H1 (cell line): ENCODE data around the gene EGFR. TPM values are rescaled to one million over a fixed set of nuclear protein-coding genes. Genes with fewer than 3 reads are reported as not detected.

ENCODE experiments used
- CTCF ChIA-PET: fragments of 300-600 bp; sonication (Branson Sonifier 250); formaldehyde crosslinking; loops from one replicate; lab custom pipeline; 2021; ENCODE audit not compliant: partially characterized antibody; lab: Charles Lee
- POLR2A ChIA-PET: fragments of 300-600 bp; sonication (Branson Sonifier 250); formaldehyde crosslinking; loops from one replicate; lab custom pipeline; 2021; ENCODE audit warnings: inconsistent platforms; ENCODE audit not compliant: partially characterized antibody; lab: Charles Lee
- DNase-seq, 2 experiments: peaks; one replicate each; pipeline versions ENCODE4 v3.0.0 to v3.0.0-alpha.2; 2010 to 2022; ENCODE audit warnings: low spot score in 2 of 2, low read depth in 1 of 2, mixed read lengths in 1 of 2
- FAIRE-seq: peaks from 2 replicates; lab custom pipeline; 2011; peaks lifted over from hg19 to GRCh38; lab: Jason Lieb, UNC
- H2AFZ ChIP-seq: 2 replicates; pipeline ENCODE4 v1.8.1; 2012; ENCODE audit warnings: low read length, inconsistent platforms
- H2AK5ac ChIP-seq: 2 replicates; pipeline ENCODE4 v1.6.1; 2013; ENCODE audit warnings: low read depth, low read length
- H2BK120ac ChIP-seq: replicated peaks from 2 replicates; pipeline ENCODE3; 2013; ENCODE audit warnings: low read depth, low read length, inconsistent platforms
- H2BK12ac ChIP-seq: 2 replicates; pipeline ENCODE4 v1.6.1; 2013; ENCODE audit warnings: low read depth, low read length
- H2BK15ac ChIP-seq: 2 replicates; pipeline ENCODE4 v1.6.1; 2013; ENCODE audit warnings: low read length
- H2BK20ac ChIP-seq: 2 replicates; pipeline ENCODE4 v1.6.1; 2013; ENCODE audit warnings: low read length
- H2BK5ac ChIP-seq: 2 replicates; pipeline ENCODE4 v1.6.1; 2013; ENCODE audit warnings: low read depth, low read length
- H3K14ac ChIP-seq: 2 replicates; pipeline ENCODE4 v1.6.1; 2013; ENCODE audit warnings: inconsistent platforms; ENCODE audit not compliant: insufficient read length
- H3K18ac ChIP-seq: 2 replicates; pipeline ENCODE4 v1.6.1; 2013; ENCODE audit warnings: low read length; ENCODE audit errors: extremely low read depth
- H3K23ac ChIP-seq: 2 replicates; pipeline ENCODE4 v1.6.1; 2013; ENCODE audit warnings: inconsistent platforms; ENCODE audit not compliant: insufficient read length
- H3K23me2 ChIP-seq: 2 replicates; pipeline ENCODE4 v1.6.1; 2013; ENCODE audit warnings: low read depth, low read length
- H3K27ac ChIP-seq: 2 replicates; pipeline ENCODE4 v1.6.1; 2011; ENCODE audit warnings: low read depth, low read length, inconsistent platforms
- H3K27me3 ChIP-seq, 4 experiments: replicated peaks in 1 of 4; 1 replicate in 1 of 4; 2 replicates in 3 of 4; pipeline versions ENCODE4 v1.6.1 to v1.8.1; 2011 to 2013; ENCODE audit warnings: low read length in 3 of 4, mild to moderate bottlenecking in 3 of 4, inconsistent platforms in 2 of 4, mixed read lengths in 2 of 4, moderate library complexity in 1 of 4; ENCODE audit not compliant: control insufficient read depth in 3 of 4, insufficient read depth in 3 of 4; ENCODE audit errors: extremely low read depth in 1 of 4
- H3K36me3 ChIP-seq, 4 experiments: 2 replicates each; pipeline versions ENCODE4 v1.6.1 to v1.8.1; 2011 to 2013; ENCODE audit warnings: mild to moderate bottlenecking in 4 of 4, low read length in 3 of 4, moderate library complexity in 2 of 4, control low read depth in 1 of 4, inconsistent platforms in 1 of 4; ENCODE audit not compliant: insufficient read depth in 4 of 4, control insufficient read depth in 2 of 4
- H3K4ac ChIP-seq: replicated peaks from 2 replicates; pipeline ENCODE3; 2013; ENCODE audit warnings: low read length, low read depth, mixed read lengths, inconsistent platforms; ENCODE audit not compliant: insufficient read length
- H3K4me1 ChIP-seq, 4 experiments: replicated peaks in 1 of 4; 1 replicate in 1 of 4; 2 replicates in 3 of 4; pipeline versions ENCODE4 v1.6.1 to v1.8.1; 2011 to 2013; ENCODE audit warnings: low read length in 3 of 4, inconsistent platforms in 2 of 4, mixed read lengths in 1 of 4; ENCODE audit not compliant: insufficient read depth in 4 of 4, control insufficient read depth in 3 of 4
- H3K4me2 ChIP-seq, 2 experiments: 2 replicates each; pipeline versions ENCODE4 v1.6.1 to v1.8.1; 2011 to 2013; ENCODE audit warnings: low read depth in 2 of 2, low read length in 2 of 2, control low read depth in 1 of 2, inconsistent platforms in 1 of 2, mild to moderate bottlenecking in 1 of 2; ENCODE audit not compliant: insufficient read depth in 1 of 2
- H3K4me3 ChIP-seq, 4 experiments: fragments of 200-600, 300-600 bp in 1 of 4; sonication (generic), shearing (Covaris generic), sonication (Bioruptor Twin) in 1 of 4; 2 replicates each; pipeline versions ENCODE4 v1.5.1 to v1.8.1; 2011 to 2016; ENCODE audit warnings: low read length in 4 of 4, low read depth in 3 of 4, control low read depth in 2 of 4, inconsistent platforms in 2 of 4, mild to moderate bottlenecking in 2 of 4, mixed read lengths in 1 of 4, moderate library complexity in 1 of 4; ENCODE audit not compliant: insufficient read depth in 2 of 4; ENCODE audit errors: extremely low read depth in 1 of 4
- H3K56ac ChIP-seq: replicated peaks from 2 replicates; pipeline ENCODE3; 2013; ENCODE audit warnings: low read depth, mild to moderate bottlenecking, mixed read lengths, low read length, inconsistent platforms; ENCODE audit not compliant: insufficient read length
- H3K79me1 ChIP-seq: 2 replicates; pipeline ENCODE4 v1.6.1; 2013; ENCODE audit warnings: low read depth, low read length, control low read depth
- H3K79me2 ChIP-seq, 2 experiments: 2 replicates each; pipeline versions ENCODE4 v1.6.1 to v1.8.1; 2012 to 2013; ENCODE audit warnings: low read length in 2 of 2, mild to moderate bottlenecking in 2 of 2, inconsistent platforms in 1 of 2; ENCODE audit not compliant: insufficient read depth in 2 of 2, control insufficient read depth in 1 of 2
- H3K9ac ChIP-seq, 4 experiments: replicated peaks in 1 of 4; 1 replicate in 1 of 4; 2 replicates in 3 of 4; pipeline versions ENCODE4 v1.6.1 to v1.8.1; 2011 to 2013; ENCODE audit warnings: low read depth in 3 of 4, low read length in 3 of 4, control low read depth in 2 of 4, mild to moderate bottlenecking in 2 of 4, moderate library complexity in 2 of 4, inconsistent platforms in 1 of 4; ENCODE audit errors: extremely low read depth in 1 of 4
- H3K9me3 ChIP-seq, 2 experiments: 2 replicates each; pipeline versions ENCODE4 v1.6.1 to v1.8.1; 2012 to 2013; ENCODE audit warnings: mild to moderate bottlenecking in 2 of 2, moderate library complexity in 2 of 2, control low read depth in 1 of 2, inconsistent platforms in 1 of 2, low read depth in 1 of 2, low read length in 1 of 2, mixed read lengths in 1 of 2; ENCODE audit not compliant: insufficient read depth in 2 of 2
- H4K20me1 ChIP-seq, 2 experiments: replicated peaks in 1 of 2; 2 replicates each; pipeline versions ENCODE3 to v1.8.1; 2011 to 2013; ENCODE audit warnings: inconsistent platforms in 2 of 2, low read length in 2 of 2, mild to moderate bottlenecking in 1 of 2; ENCODE audit not compliant: insufficient read depth in 2 of 2, control insufficient read depth in 1 of 2
- H4K5ac ChIP-seq: 2 replicates; pipeline ENCODE4 v1.6.1; 2013; ENCODE audit warnings: low read length, low read depth, mixed read lengths, inconsistent platforms; ENCODE audit not compliant: insufficient read length
- H4K8ac ChIP-seq: 2 replicates; pipeline ENCODE4 v1.8.0; 2013; ENCODE audit warnings: mild to moderate bottlenecking, moderate library complexity, low read length, inconsistent platforms; ENCODE audit not compliant: insufficient read depth; ENCODE audit errors: extremely low read depth
- H4K91ac ChIP-seq: replicated peaks from 2 replicates; pipeline ENCODE3; 2013; ENCODE audit warnings: low read length, mixed read lengths, inconsistent platforms; ENCODE audit not compliant: insufficient read length
- BACH1 ChIP-seq: IDR thresholded peaks from 2 replicates; pipeline ENCODE4 v1.6.1; 2012; ENCODE audit warnings: low read length, improper control_type of control experiment
- CEBPB ChIP-seq: IDR thresholded peaks from 2 replicates; pipeline ENCODE4 v1.6.1; 2012; ENCODE audit warnings: low read depth, low read length
- CHD2 ChIP-seq: IDR thresholded peaks from 2 replicates; pipeline ENCODE4 v1.6.1; 2012; ENCODE audit warnings: low read length, improper control_type of control experiment
- EGR1 ChIP-seq: IDR thresholded peaks from 2 replicates; pipeline ENCODE4 v1.6.1; 2011; ENCODE audit warnings: low read depth, low read length, borderline replicate concordance
- GTF2F1 ChIP-seq: IDR thresholded peaks from 2 replicates; pipeline ENCODE4 v1.6.1; 2012; ENCODE audit warnings: low read depth, low read length, improper control_type of control experiment, borderline replicate concordance
- JUN ChIP-seq: IDR thresholded peaks from 2 replicates; pipeline ENCODE4 v1.6.1; 2011; ENCODE audit warnings: low read depth, mild to moderate bottlenecking, improper control_type of control experiment, low read length
- MAFK ChIP-seq: IDR thresholded peaks from 2 replicates; pipeline ENCODE4 v1.6.1; 2012; ENCODE audit warnings: low read depth, mild to moderate bottlenecking, improper control_type of control experiment, low read length
- NRF1 ChIP-seq: IDR thresholded peaks from 2 replicates; pipeline ENCODE4 v1.6.1; 2011; ENCODE audit warnings: mild to moderate bottlenecking, low read depth, low read length, improper control_type of control experiment
- POLR2AphosphoS5 ChIP-seq: IDR thresholded peaks from 2 replicates; pipeline ENCODE4 v1.6.1; 2011; ENCODE audit warnings: low read depth, low read length
- POU5F1 ChIP-seq: IDR thresholded peaks from 2 replicates; pipeline ENCODE4 v1.6.1; 2011; ENCODE audit warnings: low read depth, mild to moderate bottlenecking, low read length, moderate library complexity
- SIRT6 ChIP-seq: IDR thresholded peaks from one replicate; pipeline ENCODE4 v1.7.1; 2012; ENCODE audit warnings: low read length, inconsistent platforms
- SP2 ChIP-seq: IDR thresholded peaks from 2 replicates; pipeline ENCODE4 v1.6.1; 2012; ENCODE audit warnings: mild to moderate bottlenecking, low read length, inconsistent platforms
- SP4 ChIP-seq: IDR thresholded peaks from 2 replicates; pipeline ENCODE4 v1.6.1; 2012; ENCODE audit warnings: low read length, inconsistent platforms
- USF2 ChIP-seq: IDR thresholded peaks from 2 replicates; pipeline ENCODE4 v1.6.1; 2011; ENCODE audit warnings: low read length, improper control_type of control experiment
- WGBS, 2 experiments: shearing (Covaris generic) in 1 of 2; methylation state at CpG; one replicate each; pipeline versions ENCODE4 v1.1.6 to v1.1.7; 2013 to 2015; ENCODE audit warnings: low lambda C conversion rate in 2 of 2, mixed read lengths in 2 of 2, inconsistent platforms in 1 of 2, low coverage in 1 of 2, missing lambda C conversion rate in 1 of 2; ENCODE audit not compliant: insufficient replicate concordance in 2 of 2, insufficient coverage in 1 of 2, insufficient read length in 1 of 2; ENCODE audit errors: extremely low coverage in 1 of 2, missing lambda C conversion rate in 1 of 2; 5-methylcytosine and 5-hydroxymethylcytosine counted together
- polyA plus RNA-seq, 7 experiments: library from polyadenylated mRNA; depleted of rRNA in 3 of 7; stranded (reverse) in 5 of 7; unstranded in 2 of 7; fragments of >200 nt in 5 of 7; fragments of 200-250 nt in 2 of 7; gene quantifications; 1 replicate in 5 of 7; 2 replicates in 1 of 7; 4 replicates in 1 of 7; pipeline versions ENCODE4 v1.2.1 to v1.2.3, GENCODE V29; 2011 to 2013; ENCODE audit warnings: missing spikeins in 2 of 7, mixed read lengths in 2 of 7
- total RNA-seq: library from RNA; stranded (reverse); fragmentation: NEBNext Ultra II Directional; extraction: Animal tissue kit (Norgen Biotek cat#: 25700); gene quantifications from 2 replicates; pipeline ENCODE4 v1.2.1, GENCODE V29; 2021

Gene EGFR
- total and polyA plus RNA-seq, 2 of the 8 experiments (the other 6 are each of a cell fraction or from before 2014, with no cell fraction given) = 1.9 to 5.8 TPM

- H3K36me3 ChIP-seq = no peaks in the 10 kb centered on the region
- no peak overlapping the region for H3K23ac ChIP-seq
- no peak overlapping the region for H4K8ac ChIP-seq
- no peaks in the 10 kb centered on the region for H3K27me3 ChIP-seq
- H3K79me2 ChIP-seq = no peaks in the 10 kb centered on the region
- WGBS, 2 experiments = 85% methylated on average over 17 of the region's 18 CpGs; no CpG with 5 or more reads in 1 of the 2 experiments
- ChIA-PET CTCF (interaction anchor here (1.6 to 1.7 kb wide), 2 partner anchors 32 to 77 kb away, joined by 5 read pairs; no protein-coding TSS in a partner anchor), POLR2A (no interaction called here)
- DNase-seq (no peak), FAIRE-seq (no peak)
- H3K27ac ChIP-seq = no peak overlapping the region
- no peak overlapping the region for H3K9ac ChIP-seq
- no peak overlapping the region for H2AFZ ChIP-seq
- H2BK20ac ChIP-seq = no peak overlapping the region
- H2AK5ac ChIP-seq = no peak overlapping the region
- H2BK5ac ChIP-seq = no peak overlapping the region
- no peaks in the 10 kb centered on the region for H4K20me1 ChIP-seq
- no peaks in the 10 kb centered on the region; a peak in 2 of 7 replicates for H3K4me1 ChIP-seq
- no peak overlapping the region for H3K4me2 ChIP-seq
- no peak overlapping the region for H3K18ac ChIP-seq
- H4K91ac ChIP-seq = no peak overlapping the region
- peak overlapping the region; percentile 50; the same call in 1 of the 2 replicates for H2BK12ac ChIP-seq
- H3K14ac ChIP-seq = no peak overlapping the region
- no peak overlapping the region for H2BK120ac ChIP-seq
- H4K5ac ChIP-seq = no peak overlapping the region
- no peaks in the 10 kb centered on the region for H3K9me3 ChIP-seq
- H3K4me3 ChIP-seq = no peak overlapping the region
- no peaks in the 10 kb centered on the region for H3K23me2 ChIP-seq
- no peak overlapping the region for H3K56ac ChIP-seq
- no peak overlapping the region for H3K4ac ChIP-seq
- no peak overlapping the region for H2BK15ac ChIP-seq
- H3K79me1 ChIP-seq = no peaks in the 10 kb centered on the region; the same call in 1 of the 2 replicates
- TF ChIP-seq SIRT6 (no peak), NRF1 (no peak), GTF2F1 (no peak), SP2 (no peak), BACH1 (no peak), SP4 (no peak), POU5F1 (no peak), EGR1 (no peak), MAFK (no peak), CEBPB (no peak), POLR2AphosphoS5 (no peak), CHD2 (no peak), JUN (no peak), USF2 (no peak)
These were observed 158.9 kb downstream of the EGFR start for GRCh38 chr7:55177589-55178261.
